Lung (tissue), 16 donors: ENCODE results near the gene MAP3K19. TPM values are rescaled to one million over a fixed set of nuclear protein-coding genes. Genes with fewer than 3 reads are reported as not detected.

ENCODE experiments used
- ATAC-seq: fragments of 200-7000 bp; cut with Tn5 transposase; one replicate; pipeline ENCODE4 v1.9.1; 2020; ENCODE audit warnings: moderate number of reproducible peaks; ENCODE audit not compliant: insufficient read depth, low FRiP score
- DNase-seq, 3 donors: peaks; one replicate each; pipeline ENCODE4 v3.0.0-alpha.2; 2013 to 2017
- H3K27ac ChIP-seq, 2 donors: one replicate each; pipeline ENCODE4 v1.5.1; 2013; ENCODE audit warnings: mild to moderate bottlenecking in 2 of 2, moderate library complexity in 2 of 2, control low read depth in 1 of 2, inconsistent platforms in 1 of 2, low read depth in 1 of 2, low read length in 1 of 2
- H3K27me3 ChIP-seq, 3 donors: one replicate each; pipeline ENCODE4 v1.5.1; 2013; ENCODE audit warnings: low read length in 2 of 3; ENCODE audit not compliant: control insufficient read depth in 3 of 3, insufficient read depth in 3 of 3
- H3K36me3 ChIP-seq, 4 donors: one replicate each; pipeline ENCODE4 v1.5.1; 2013; ENCODE audit warnings: low read length in 4 of 4, mild to moderate bottlenecking in 1 of 4, moderate library complexity in 1 of 4; ENCODE audit not compliant: control insufficient read depth in 4 of 4, insufficient read depth in 4 of 4
- H3K4me1 ChIP-seq, 5 donors: one replicate each; pipeline ENCODE4 v1.5.1; 2013; ENCODE audit warnings: low read length in 5 of 5, mild to moderate bottlenecking in 2 of 5, moderate library complexity in 1 of 5; ENCODE audit not compliant: control insufficient read depth in 5 of 5, insufficient read depth in 5 of 5
- H3K4me3 ChIP-seq: one replicate; pipeline ENCODE4 v1.5.1; 2013; ENCODE audit warnings: mild to moderate bottlenecking, control low read depth, moderate library complexity
- H3K9ac ChIP-seq, 2 donors: one replicate each; pipeline ENCODE4 v1.5.1; 2013; ENCODE audit warnings: low read length in 2 of 2, control low read depth in 1 of 2; ENCODE audit not compliant: insufficient read depth in 1 of 2
- H3K9me3 ChIP-seq, 4 donors: one replicate each; pipeline ENCODE4 v1.5.1; 2013; ENCODE audit warnings: low read length in 3 of 4, mild to moderate bottlenecking in 1 of 4, moderate library complexity in 1 of 4; ENCODE audit not compliant: control insufficient read depth in 4 of 4, insufficient read depth in 3 of 4
- CTCF ChIP-seq: IDR thresholded peaks from 2 replicates; pipeline ENCODE4 v1.5.1; 2012; ENCODE audit warnings: mild to moderate bottlenecking; ENCODE audit errors: control extremely low read depth, extremely low read depth
- WGBS, 2 donors: extraction: QIAGEN DNeasy Blood & Tissue Kit; methylation state at CpG; one replicate each; pipeline ENCODE4 v1.1.7; 2013; 5-methylcytosine and 5-hydroxymethylcytosine counted together
- long read RNA-seq, 5 donors: transcript quantifications; one replicate each; lab custom pipeline, GENCODE V29; 2026
- polyA plus RNA-seq, 2 donors: library from polyadenylated mRNA; stranded (reverse); fragments of 200-250 nt; gene quantifications; one replicate each; pipeline ENCODE4 v1.2.1, GENCODE V29; 2013
- total RNA-seq, 2 donors: library from RNA; depleted of rRNA in 1 of 2; stranded (reverse); fragments of >200 nt in 1 of 2; gene quantifications; one replicate each; pipeline ENCODE4 v1.2.1, GENCODE V29; 2014 to 2021
- donor health status: control.
- donor health status: control.
- donor health status: Bipolar disorder and iron deficiency.
- donor health status: healthy.
- donor health status: DM: yes; HTN: yes; CAD: no.

MAP3K19 gene
- total RNA-seq (10 to 100 TPM; 11.0 to 21.1 TPM), polyA plus RNA-seq (1 to 10 TPM; 1.9 to 2.9 TPM)
- long read RNA-seq, donor 1: 0 reads
- long read RNA-seq, donor 2: 0 reads
- long read RNA-seq, donor 3: 0 reads
- long read RNA-seq, donor 4: 0 reads
- long read RNA-seq, donor 5: 0 reads

GRCh38 chr2:135047300-135047699 is at the start of gene MAP3K19:
TSS of gene MAP3K19 (minus strand) at chr2:135047447. CDS start at chr2:135024647, 22,800 bp downstream.
- ATAC-seq (no peak), DNase-seq (peak in 2 of 3 donors; percentile 16 to 20)
- Histone ChIP-seq H3K9ac (no peak within 1 kb of the TSS), H3K27ac (no peak within 1 kb of the TSS), H3K4me1 (peaks cover 0 to 3% (median 0%) of the 10 kb centered on the region in 5 donors), H3K4me3 (no peak within 1 kb of the TSS), H3K9me3 (no peaks in the 10 kb centered on the region), H3K27me3 (no peaks in the 10 kb centered on the region), H3K36me3 (no peaks in the 10 kb centered on the region)
- TF ChIP-seq CTCF: no peak

DNA sequence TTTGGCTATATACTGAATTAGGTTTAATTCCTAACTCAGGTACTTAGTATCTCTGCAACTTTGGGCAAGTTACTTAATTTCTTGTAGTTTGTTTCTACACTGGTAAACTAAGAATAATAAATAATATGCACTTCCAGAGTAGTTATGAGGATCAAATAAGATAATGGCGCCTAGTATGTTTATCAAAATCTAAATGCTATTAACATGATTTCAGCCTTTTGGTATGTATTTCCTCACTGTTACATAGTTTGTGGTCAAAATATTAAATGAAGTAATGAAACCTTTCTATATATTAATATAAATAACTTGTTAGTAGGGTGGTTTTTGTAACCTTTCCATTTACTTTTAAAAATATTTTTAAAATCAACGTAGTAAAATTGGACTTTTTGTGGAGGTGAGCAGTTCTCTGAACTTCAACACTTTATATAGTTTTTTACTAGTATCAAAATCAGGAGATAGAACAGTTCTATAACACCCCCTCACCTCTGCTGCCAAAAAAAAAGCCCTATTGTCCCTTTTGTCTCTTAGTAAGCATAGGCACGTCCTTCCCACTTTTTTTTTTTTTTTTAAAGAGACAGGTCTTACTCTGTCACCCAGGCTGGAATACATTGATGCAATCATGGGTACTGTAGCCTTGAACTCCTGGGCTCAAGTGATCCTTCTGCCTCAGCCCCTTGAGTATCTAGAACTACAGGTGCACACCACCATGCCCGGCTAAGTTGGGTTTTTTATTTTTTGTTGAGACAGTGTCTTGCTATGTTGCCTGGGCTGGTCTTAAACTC is 49.6 kb upstream of the MAP3K19 start:
- Histone ChIP-seq H3K27ac (no peak overlapping the region), H3K4me3 (no peak overlapping the region), H3K36me3 (peaks cover 5 to 14% (median 11%) of the 10 kb centered on the region in 4 donors), H3K27me3 (no peaks in the 10 kb centered on the region), H3K9me3 (no peaks in the 10 kb centered on the region), H3K9ac (no peak overlapping the region), H3K4me1 (peaks cover 0 to 6% (median 0%) of the 10 kb centered on the region in 5 donors)
- TF ChIP-seq CTCF: no peak
- DNase-seq: no peak
- WGBS, 2 donors: 86 to 88% methylated on average over 4 of the region's 4 CpGs
- ATAC-seq: no peak

DNA sequence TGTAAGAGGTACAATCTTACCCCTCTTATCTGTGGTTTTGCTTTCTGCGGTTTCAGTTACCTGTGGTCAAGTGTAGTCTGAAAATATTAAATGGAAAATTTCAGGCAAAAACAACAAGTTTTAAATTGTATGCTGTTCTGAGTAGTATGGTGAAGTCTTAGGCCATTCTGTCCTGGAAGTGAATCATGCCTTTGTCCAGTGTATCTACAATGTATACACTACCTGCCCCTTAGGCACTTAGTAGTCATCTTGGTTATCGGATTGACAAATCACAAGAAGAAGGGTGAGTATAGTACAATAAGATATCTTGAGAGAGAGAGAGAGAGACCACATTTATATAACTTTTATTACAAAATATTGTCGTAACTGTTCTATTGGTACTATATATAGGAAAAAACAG is 48.3 kb upstream of the MAP3K19 start:
- DNase-seq (no peak), ATAC-seq (no peak)
- Histone ChIP-seq H3K9me3 (no peaks in the 10 kb centered on the region), H3K27ac (no peak overlapping the region), H3K36me3 (peaks cover 5 to 14% (median 11%) of the 10 kb centered on the region in 4 donors), H3K4me1 (peaks cover 0 to 5% (median 0%) of the 10 kb centered on the region in 5 donors), H3K9ac (no peak overlapping the region), H3K4me3 (no peak overlapping the region), H3K27me3 (no peaks in the 10 kb centered on the region)
- no peak for TF ChIP-seq CTCF
- 93 to 97% methylated on average over 3 of the region's 3 CpGs for WGBS, 2 donors
